ES-I3 (cell line): ENCODE data around the gene CDH4.

ENCODE experiments used
- H3K36me3 ChIP-seq: 2 replicates; pipeline ENCODE4 v1.6.1; 2013; ENCODE audit warnings: mild to moderate bottlenecking, low read length, control low read depth, moderate library complexity; ENCODE audit not compliant: insufficient read depth
- H3K4me1 ChIP-seq: 2 replicates; pipeline ENCODE4 v1.6.1; 2013; ENCODE audit warnings: mild to moderate bottlenecking, control low read depth, low read length; ENCODE audit not compliant: insufficient read depth
- H3K9ac ChIP-seq: 2 replicates; pipeline ENCODE4 v1.6.1; 2013; ENCODE audit warnings: low read depth, mild to moderate bottlenecking, low read length, moderate library complexity
- H3K9me3 ChIP-seq: 2 replicates; pipeline ENCODE4 v1.6.1; 2013; ENCODE audit warnings: mild to moderate bottlenecking, low read length, moderate library complexity; ENCODE audit not compliant: control insufficient read depth, insufficient read depth

CDH4 gene

DNA sequence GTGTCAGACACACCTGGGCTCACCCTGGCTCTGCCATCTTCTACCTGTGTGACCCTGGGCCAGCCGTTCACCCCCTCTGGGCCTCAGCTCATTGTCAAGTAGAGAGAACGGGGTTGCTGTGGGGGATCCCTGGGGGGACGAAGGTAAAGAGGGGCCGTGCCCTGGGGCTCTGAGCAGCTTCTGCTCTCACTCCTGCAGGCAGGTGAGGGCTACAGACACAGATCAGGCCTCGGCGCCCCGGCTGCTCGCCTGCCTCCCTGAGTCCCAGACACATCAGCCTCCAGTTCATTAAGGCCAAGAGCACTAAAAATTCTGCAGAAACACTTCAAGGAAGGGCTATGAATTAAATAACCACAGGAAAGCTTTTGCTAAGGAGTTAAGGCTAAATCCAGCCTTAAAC is 394.4 kb downstream of the CDH4 start:
- Histone ChIP-seq H3K4me1 (no peaks in the 10 kb centered on the region), H3K9me3 (no peaks in the 10 kb centered on the region), H3K9ac (no peak overlapping the region), H3K36me3 (no peaks in the 10 kb centered on the region; the same call in 1 of the 2 replicates)

DNA sequence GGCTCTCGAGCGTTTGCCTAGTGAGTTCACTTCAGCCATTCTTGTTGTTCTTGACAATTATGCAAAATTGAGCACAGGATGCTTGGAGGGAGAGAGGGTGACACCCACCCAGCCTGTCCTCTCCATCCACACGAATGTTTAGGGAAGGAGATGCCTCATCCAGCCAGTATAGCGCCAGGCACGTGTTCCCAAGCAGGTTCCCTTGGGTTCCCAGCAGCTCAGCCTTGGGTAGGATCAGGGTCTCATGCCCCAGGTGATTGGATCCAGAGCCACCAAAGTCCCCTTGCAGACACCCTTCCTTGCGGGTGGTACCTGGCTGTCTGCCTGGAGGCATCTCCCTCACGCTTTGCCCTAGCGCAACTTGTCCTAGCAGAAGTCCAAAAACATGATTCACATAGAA is 394.9 kb downstream of the CDH4 start:
- H3K9ac ChIP-seq: no peak overlapping the region
- no peaks in the 10 kb centered on the region for H3K4me1 ChIP-seq
- no peaks in the 10 kb centered on the region for H3K9me3 ChIP-seq
- no peaks in the 10 kb centered on the region; the same call in 1 of the 2 replicates for H3K36me3 ChIP-seq

DNA sequence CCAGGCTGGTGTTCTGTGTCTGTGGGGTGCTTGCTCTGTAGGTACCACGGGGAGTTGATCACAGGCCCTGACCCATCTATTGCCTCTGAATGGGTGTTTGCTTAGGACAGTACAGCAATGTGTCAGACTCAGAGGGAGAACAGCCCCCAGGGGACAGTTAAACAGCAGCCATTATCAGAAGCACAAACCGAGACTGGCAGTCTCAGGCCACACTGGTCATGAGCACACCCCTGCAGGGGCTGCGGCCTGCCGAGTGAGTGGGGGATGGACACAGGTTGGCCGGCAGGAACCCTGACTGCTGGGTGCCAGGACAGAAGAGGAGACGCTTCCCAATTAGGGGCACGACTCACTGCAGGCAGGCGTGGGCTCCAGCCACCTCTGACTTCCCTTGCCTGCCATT is 395.6 kb downstream of the CDH4 start:
- no peaks in the 10 kb centered on the region; the same call in 1 of the 2 replicates for H3K36me3 ChIP-seq
- no peaks in the 10 kb centered on the region for H3K9me3 ChIP-seq
- H3K4me1 ChIP-seq: no peaks in the 10 kb centered on the region
- no peak overlapping the region for H3K9ac ChIP-seq

DNA sequence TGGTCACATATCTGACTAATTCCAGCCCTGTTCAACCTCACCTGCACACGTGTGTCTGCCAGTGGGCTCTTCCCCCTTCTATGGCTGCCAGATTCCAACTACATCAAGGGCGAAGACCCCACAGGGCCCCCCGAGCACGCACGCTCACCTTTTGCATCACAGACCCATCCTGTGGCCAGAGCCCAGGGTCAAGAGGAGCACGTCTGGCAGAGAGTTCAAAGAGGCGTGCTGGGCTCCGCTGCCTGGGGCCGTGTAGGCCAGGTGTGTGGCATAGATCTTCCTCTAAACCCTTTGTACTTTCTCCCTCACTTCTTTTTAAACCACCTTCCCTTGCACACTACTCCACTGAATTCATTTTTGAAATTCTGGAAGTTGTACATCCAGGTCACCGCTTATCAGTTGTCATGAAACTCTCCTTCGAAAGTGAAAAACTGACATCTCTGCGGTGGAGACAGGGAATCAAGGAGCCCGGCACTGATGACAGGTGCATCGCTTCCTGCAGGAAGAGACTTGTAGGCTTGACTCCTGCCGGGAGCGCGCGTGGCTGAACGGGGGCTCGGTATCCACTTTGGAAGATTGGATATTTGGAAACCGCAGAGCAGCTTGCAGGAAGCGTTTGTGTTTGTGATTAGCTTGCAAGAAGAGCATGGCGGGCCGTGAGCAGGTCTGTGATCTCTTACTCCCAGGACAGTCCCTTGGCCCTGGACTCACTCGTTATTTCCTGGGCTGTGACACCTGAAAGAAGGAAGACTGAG is 397.2 kb downstream of the CDH4 start:
- Histone ChIP-seq H3K36me3 (no peaks in the 10 kb centered on the region), H3K4me1 (no peaks in the 10 kb centered on the region), H3K9me3 (no peaks in the 10 kb centered on the region), H3K9ac (no peak overlapping the region)

DNA sequence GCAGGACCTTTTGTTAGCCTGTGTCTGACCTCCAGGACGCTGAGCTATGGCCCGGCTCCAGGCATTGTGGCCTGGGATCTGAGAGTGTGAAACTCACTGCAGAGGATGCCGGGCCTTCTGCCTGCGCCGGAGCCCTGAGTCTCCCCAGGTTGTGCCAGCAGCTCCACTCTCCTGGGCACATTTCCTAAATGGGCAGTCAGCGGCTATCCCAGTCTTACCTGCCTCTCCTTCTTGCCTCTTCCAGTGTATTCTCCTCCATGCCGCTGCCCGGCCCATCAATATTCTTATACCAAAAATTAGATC is 397.8 kb downstream of the CDH4 start:
- no peak overlapping the region for H3K9ac ChIP-seq
- no peaks in the 10 kb centered on the region for H3K36me3 ChIP-seq
- H3K4me1 ChIP-seq: no peaks in the 10 kb centered on the region
- no peaks in the 10 kb centered on the region for H3K9me3 ChIP-seq

DNA sequence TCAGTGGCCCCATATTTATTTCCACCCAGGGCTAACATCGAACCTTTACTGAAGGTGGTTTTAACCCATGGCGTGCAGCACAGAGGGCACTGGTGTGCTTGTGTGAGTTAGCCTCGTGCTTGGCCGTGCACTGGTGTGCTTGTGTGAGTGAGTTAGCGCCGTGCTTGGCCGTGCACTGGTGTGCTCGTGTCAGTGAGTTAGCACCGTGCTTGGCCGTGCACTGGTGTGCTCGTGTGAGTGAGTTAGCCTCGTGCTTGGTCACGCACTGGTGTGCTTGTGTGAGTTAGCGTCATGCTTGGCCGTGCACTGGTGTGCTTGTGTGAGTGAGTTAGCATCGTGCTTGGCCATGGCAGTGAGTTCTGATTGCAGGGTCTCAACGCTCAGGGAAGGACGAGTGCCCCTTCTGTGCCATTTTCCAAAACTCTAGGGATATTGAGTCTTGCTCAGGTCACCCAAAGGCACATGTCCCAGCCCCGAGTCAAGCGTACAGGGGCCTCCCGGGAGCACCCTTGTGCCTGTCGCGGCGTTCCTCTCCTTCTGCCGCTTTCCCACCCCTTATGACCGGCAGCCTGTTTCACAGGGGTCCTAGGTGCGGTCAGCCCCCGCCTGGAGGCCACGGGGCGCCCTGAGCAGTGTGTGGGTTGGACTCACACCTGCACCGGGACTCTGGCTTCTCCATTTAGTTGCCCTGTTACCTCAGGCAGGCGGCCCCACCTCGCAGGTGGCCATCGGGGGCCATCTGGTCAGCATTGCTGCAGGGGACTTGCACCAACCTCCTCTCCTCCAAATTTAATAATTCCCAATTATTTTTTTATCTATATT is 399.1 kb downstream of the CDH4 start:
- no peaks in the 10 kb centered on the region for H3K36me3 ChIP-seq
- no peaks in the 10 kb centered on the region for H3K9me3 ChIP-seq
- no peaks in the 10 kb centered on the region for H3K4me1 ChIP-seq
- no peak overlapping the region for H3K9ac ChIP-seq

DNA sequence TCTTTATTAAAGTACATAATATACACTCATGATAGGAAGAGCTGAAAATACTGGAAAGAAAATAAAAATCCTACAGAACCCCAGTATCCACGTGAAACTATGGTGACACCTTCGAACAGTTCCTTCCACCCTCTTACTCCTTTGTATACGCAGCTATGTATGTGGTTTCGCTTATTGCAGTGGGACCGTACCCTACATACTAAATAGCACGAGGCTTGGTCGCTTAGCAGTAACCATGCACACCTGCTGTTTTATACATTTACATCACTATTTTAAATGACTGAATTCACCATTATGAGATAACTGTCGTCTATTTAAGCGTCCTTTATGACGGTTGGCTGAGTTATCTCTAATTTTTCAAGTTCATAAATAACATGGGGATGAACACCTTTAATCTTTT is 400.1 kb downstream of the CDH4 start:
- Histone ChIP-seq H3K9me3 (no peaks in the 10 kb centered on the region), H3K9ac (no peak overlapping the region), H3K4me1 (no peaks in the 10 kb centered on the region), H3K36me3 (no peaks in the 10 kb centered on the region)

DNA sequence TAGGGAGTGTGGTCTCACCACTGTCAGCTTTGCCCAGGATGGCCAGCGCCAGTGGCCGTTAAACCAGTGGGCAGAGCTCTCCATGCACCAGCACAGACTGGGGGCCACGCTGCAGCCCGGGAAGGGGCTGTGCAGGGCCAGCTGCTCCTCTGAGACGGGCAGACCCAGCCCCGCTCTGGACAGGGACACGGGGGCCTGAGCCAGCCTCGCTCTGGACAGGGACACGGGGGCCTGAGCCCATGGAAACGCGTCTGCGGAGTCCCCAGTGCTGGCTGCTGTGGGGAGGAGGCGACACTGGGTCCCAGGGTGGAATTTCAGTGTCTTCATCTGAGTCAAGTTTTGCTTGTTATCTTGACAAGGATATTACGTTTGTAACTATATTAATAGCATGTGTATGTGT is 402.7 kb downstream of the CDH4 start:
- H3K9ac ChIP-seq: no peak overlapping the region
- no peaks in the 10 kb centered on the region for H3K4me1 ChIP-seq
- no peaks in the 10 kb centered on the region for H3K9me3 ChIP-seq
- no peaks in the 10 kb centered on the region for H3K36me3 ChIP-seq

DNA sequence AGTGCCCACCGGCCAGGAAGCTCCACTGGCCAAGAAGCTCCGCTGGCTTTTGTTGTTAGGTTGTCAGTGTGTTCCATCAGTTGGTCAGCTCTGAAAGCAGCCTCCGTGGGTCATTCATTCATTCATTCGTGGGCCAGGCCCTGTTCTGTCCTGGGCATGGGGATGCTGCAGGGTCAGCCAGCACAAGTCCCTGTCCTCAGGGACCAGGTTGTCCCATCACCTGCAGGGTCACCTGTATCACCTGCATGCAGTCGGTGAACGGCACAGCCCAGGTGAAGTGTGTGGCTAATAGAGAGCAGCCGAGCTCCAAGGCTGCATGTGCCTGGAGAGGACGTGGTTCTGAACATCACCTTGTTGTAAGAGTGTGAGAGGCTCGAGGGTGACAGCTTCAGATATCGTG is 403.5 kb downstream of the CDH4 start:
- Histone ChIP-seq H3K9me3 (no peaks in the 10 kb centered on the region), H3K36me3 (no peaks in the 10 kb centered on the region), H3K9ac (no peak overlapping the region), H3K4me1 (no peaks in the 10 kb centered on the region)

DNA sequence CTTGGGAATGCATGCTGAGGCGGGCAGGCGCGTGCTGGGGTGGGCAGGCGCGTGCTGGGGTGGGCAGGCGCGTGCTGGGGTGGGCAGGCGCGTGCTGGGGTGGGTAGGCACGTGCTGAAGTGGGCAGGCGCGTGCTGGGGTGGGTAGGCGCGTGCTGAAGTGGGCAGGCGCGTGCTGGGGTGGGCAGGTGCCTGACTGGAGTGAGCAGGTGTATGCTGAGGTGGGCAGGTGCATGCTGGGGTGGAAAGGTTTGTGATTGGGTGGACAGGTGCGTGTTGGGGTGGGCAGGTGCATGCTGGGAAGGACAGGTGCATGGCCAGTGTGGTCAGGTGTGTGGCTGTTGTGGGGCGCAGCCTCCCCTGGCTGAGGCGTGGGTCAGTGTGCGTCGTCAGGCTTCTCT is 404.1 kb downstream of the CDH4 start:
- Histone ChIP-seq H3K4me1 (no peaks in the 10 kb centered on the region), H3K9me3 (no peaks in the 10 kb centered on the region), H3K36me3 (no peaks in the 10 kb centered on the region), H3K9ac (no peak overlapping the region)

DNA sequence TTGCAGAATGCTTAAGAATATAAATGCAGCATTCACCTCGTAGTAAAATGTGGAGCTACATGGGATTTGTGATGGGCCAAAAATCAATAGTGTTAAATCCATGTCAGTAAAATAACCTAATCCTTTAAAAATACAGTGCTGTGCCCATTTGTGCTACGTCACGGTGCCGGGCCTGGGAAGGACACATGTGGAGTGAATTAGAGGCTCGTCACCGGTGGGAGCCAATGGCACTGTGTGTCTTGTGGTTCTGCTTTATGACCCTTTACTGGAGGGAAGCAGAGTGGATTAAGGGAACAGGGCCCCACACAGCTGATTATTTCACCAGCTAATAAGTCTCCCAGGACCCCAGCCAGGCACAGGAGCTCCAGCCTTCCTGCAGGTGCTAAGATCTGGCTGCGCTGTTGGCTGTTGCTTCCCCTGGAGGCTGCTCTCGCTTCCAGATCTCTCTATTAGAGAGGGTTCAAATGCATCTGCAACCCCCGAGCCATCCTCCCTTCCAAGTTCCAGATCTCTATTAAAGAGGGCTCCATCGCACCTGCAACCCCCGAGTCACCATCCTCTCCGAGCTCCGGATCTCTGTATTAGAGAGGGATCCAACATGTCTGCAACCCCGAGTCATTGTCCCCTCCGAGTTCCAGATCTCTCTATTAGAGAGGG is 405.8 kb downstream of the CDH4 start:
- Histone ChIP-seq H3K36me3 (no peaks in the 10 kb centered on the region), H3K4me1 (no peaks in the 10 kb centered on the region), H3K9me3 (no peaks in the 10 kb centered on the region), H3K9ac (no peak overlapping the region)

DNA sequence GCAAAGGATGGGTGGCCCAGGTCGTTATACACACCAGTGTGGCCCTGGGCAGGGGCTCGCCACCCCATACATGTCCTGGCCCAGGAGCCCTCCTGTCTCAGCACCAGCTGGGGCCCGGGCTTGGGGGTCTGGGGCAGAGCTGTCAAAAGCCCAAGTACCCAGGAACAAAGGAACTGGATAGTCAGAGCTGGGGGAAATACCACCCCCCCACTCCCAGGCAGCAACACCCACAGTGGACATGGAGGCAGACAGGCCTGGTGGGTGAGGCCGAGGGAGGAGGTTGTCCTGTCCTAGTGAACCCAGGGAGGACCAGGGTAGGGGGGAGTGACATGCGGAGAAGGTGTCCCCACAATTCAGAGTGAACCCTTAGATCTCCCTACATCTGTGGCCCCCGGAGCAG is 406.5 kb downstream of the CDH4 start:
- no peak overlapping the region for H3K9ac ChIP-seq
- H3K9me3 ChIP-seq: no peaks in the 10 kb centered on the region
- no peaks in the 10 kb centered on the region for H3K36me3 ChIP-seq
- no peaks in the 10 kb centered on the region for H3K4me1 ChIP-seq

DNA sequence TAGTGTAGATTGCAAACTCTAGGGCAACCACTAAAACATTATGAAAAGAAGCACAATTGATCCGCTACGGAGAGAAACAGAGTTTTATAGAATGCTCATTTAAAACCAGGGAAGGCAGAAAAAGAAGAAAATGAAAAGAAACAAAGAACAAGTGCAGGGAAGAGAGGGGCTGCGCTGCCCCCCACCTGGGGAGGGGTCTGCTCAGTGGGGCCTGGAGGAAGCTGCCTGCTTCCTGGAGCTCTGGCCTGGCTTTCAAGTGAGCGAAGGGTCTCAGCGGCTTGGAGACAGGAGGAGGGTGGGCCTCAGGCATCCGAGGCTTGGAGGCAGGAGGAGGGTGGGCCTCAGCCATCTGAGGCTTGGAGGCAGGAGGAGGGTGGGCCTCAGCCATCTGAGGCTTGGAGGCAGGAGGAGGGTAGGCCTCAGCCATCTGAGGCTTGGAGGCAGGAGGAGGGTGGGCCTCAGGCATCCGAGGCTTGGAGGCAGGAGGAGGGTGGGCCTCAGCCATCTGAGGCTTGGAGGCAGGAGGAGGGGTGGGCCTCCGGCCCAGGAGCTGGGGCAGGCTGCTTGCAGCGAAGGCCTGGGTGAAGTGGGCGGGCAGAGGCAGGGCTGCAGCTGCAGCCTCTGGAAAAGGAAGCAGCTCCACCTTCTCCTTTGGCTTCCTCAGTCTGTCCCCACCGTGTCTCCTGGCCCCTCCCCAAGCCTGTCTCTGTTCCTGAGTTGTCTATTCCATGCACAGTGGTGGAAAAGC is 407.4 kb downstream of the CDH4 start:
- H3K9me3 ChIP-seq: no peaks in the 10 kb centered on the region
- no peak overlapping the region for H3K9ac ChIP-seq
- no peaks in the 10 kb centered on the region for H3K36me3 ChIP-seq
- no peaks in the 10 kb centered on the region for H3K4me1 ChIP-seq

DNA sequence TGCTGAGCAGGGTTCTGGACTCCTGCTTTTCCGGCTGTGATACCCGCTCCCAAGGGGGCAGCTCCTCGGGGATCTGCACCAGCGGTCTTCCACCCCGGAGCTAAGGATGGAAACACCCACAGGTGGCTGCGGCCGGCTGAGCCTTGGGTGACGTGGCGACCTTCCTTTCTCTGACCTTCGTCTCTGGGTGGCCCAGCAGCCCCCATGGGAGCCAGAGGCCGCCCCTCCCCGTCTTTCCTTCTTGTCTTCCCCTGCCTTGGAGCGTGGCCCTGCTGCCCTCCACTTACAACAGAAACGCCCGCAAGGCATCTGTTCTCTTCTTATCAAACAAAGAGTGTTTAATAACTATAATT is 407.9 kb downstream of the CDH4 start:
- Histone ChIP-seq H3K9ac (no peak overlapping the region), H3K4me1 (no peaks in the 10 kb centered on the region), H3K9me3 (no peaks in the 10 kb centered on the region), H3K36me3 (no peaks in the 10 kb centered on the region)
